ENCODE measurements around the gene BLTP3A.
A peak's percentile ranks its signal among the peaks of the same experiment; 100 is the strongest.
"Not testable (repeated sequence)": the region's sequence is repeated elsewhere in the genome, so short reads cannot be mapped to it uniquely, and the experiment has no call there.

Gene BLTP3A

DNA sequence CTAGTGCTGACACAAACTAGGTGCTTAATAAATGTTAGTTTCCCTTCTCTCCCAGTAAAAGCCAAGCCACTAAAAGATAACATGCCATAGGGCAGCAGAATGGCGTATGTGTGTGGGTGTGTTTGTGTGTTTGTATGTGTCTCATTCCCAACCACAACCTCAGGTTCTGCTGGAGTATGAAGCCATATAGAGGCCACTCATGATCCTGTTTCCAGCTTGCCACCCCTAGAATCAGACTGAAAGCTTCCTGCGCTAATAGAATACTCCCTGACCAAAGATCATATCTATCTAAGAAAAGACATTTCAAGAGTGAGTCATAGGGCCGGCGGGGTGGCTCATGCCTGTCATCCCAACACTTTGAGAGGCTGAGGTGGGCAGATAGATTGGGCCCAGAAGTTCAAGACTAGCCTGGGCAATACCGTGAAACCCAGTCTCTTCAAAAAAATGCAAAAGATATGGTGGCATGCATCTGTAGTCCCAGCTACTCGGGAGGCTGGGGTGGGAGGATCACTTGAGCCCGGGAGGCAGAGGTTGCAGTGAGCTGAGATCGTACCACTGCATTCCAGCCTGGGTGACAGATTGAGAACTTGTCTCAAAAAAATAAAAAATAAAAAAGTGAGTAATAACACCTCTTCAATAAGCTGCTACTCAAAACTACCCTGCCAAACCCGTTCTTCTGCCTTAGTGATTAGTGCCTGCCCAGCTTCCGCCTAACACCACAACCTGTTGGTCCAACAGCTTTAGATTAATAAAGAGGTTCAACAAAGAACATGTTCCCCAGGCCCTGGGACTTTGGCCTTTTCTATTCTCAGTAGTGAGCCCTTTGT lies 46.4 kb upstream of the BLTP3A start:
- Histone ChIP-seq H3K27me3 (ENCODE audit: low read depth, low read length) (no peaks in the 10 kb centered on the region), H3K4me3 (ENCODE audit: low read length) (no peak overlapping the region), H3K4me2 (ENCODE audit: low read length) (no peak overlapping the region), H3K4me1 (ENCODE audit: low read length) (no peaks in the 10 kb centered on the region), H4K20me1 (ENCODE audit: insufficient read depth, low read length) (no peaks in the 10 kb centered on the region), H3K27ac (ENCODE audit: low read length) (no peak overlapping the region), H2AFZ (ENCODE audit: low read depth, low read length) (no peak overlapping the region), H3K9ac (ENCODE audit: low read length) (no peak overlapping the region), H3K79me2 (ENCODE audit: low read length) (no peaks in the 10 kb centered on the region), H3K36me3 (replicated peaks; ENCODE audit: low read depth, low read length) (no peaks in the 10 kb centered on the region), H3K9me3 (ENCODE audit: insufficient read depth, low read length) (no peaks in the 10 kb centered on the region)
- no peak for TF ChIP-seq EZH2phosphoT487 (IDR thresholded peaks at IDR 0.05; ENCODE audit: low read depth)
- TF ChIP-seq, protein P1, sequence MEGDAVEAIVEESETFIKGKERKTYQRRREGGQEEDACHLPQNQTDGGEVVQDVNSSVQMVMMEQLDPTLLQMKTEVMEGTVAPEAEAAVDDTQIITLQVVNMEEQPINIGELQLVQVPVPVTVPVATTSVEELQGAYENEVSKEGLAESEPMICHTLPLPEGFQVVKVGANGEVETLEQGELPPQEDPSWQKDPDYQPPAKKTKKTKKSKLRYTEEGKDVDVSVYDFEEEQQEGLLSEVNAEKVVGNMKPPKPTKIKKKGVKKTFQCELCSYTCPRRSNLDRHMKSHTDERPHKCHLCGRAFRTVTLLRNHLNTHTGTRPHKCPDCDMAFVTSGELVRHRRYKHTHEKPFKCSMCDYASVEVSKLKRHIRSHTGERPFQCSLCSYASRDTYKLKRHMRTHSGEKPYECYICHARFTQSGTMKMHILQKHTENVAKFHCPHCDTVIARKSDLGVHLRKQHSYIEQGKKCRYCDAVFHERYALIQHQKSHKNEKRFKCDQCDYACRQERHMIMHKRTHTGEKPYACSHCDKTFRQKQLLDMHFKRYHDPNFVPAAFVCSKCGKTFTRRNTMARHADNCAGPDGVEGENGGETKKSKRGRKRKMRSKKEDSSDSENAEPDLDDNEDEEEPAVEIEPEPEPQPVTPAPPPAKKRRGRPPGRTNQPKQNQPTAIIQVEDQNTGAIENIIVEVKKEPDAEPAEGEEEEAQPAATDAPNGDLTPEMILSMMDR (IDR thresholded peaks at IDR 0.05; ENCODE audit: low read depth, low read length): no peak

- H3K4me1 ChIP-seq (ENCODE audit: low read length): no peaks in the 10 kb centered on the region
- no peaks in the 10 kb centered on the region for H4K20me1 ChIP-seq (ENCODE audit: insufficient read depth, low read length)
- no peaks in the 10 kb centered on the region for H3K9me3 ChIP-seq (ENCODE audit: insufficient read depth, low read length)
- no peak overlapping the region for H3K9ac ChIP-seq (ENCODE audit: low read length)
- no peak overlapping the region for H3K27ac ChIP-seq (ENCODE audit: low read length)
- no peak overlapping the region for H3K4me2 ChIP-seq (ENCODE audit: low read length)
- no peak overlapping the region for H2AFZ ChIP-seq (ENCODE audit: low read depth, low read length)
- H3K36me3 ChIP-seq (replicated peaks; ENCODE audit: low read depth, low read length): no peaks in the 10 kb centered on the region
- TF ChIP-seq, protein P1 (IDR thresholded peaks at IDR 0.05; ENCODE audit: low read depth, low read length): no peak
- TF ChIP-seq EZH2phosphoT487 (IDR thresholded peaks at IDR 0.05; ENCODE audit: low read depth): no peak
- H3K4me3 ChIP-seq (ENCODE audit: low read length): no peak overlapping the region
- no peaks in the 10 kb centered on the region for H3K27me3 ChIP-seq (ENCODE audit: low read depth, low read length)
- no peaks in the 10 kb centered on the region for H3K79me2 ChIP-seq (ENCODE audit: low read length)
Measured at GRCh38 chr6:34746104-34746846, 45.6 kb upstream of the BLTP3A start.

- H3K27me3 ChIP-seq (ENCODE audit: low read depth, low read length): no peaks in the 10 kb centered on the region
- no peak overlapping the region for H3K4me2 ChIP-seq (ENCODE audit: low read length)
- H3K36me3 ChIP-seq (replicated peaks; ENCODE audit: low read depth, low read length): no peaks in the 10 kb centered on the region
- H2AFZ ChIP-seq (ENCODE audit: low read depth, low read length): no peak overlapping the region
- no peaks in the 10 kb centered on the region for H4K20me1 ChIP-seq (ENCODE audit: insufficient read depth, low read length)
- TF ChIP-seq, protein P1 (IDR thresholded peaks at IDR 0.05; ENCODE audit: low read depth, low read length): no peak
- TF ChIP-seq EZH2phosphoT487 (IDR thresholded peaks at IDR 0.05; ENCODE audit: low read depth): no peak
- H3K4me3 ChIP-seq (ENCODE audit: low read length): no peak overlapping the region
- no peaks in the 10 kb centered on the region for H3K79me2 ChIP-seq (ENCODE audit: low read length)
- no peaks in the 10 kb centered on the region for H3K4me1 ChIP-seq (ENCODE audit: low read length)
- H3K9ac ChIP-seq (ENCODE audit: low read length): no peak overlapping the region
- no peak overlapping the region for H3K27ac ChIP-seq (ENCODE audit: low read length)
- H3K9me3 ChIP-seq (ENCODE audit: insufficient read depth, low read length): no peaks in the 10 kb centered on the region
Measured at GRCh38 chr6:34748757-34749156, 43.1 kb upstream of the BLTP3A start.

- H3K9me3 ChIP-seq (ENCODE audit: insufficient read depth, low read length); H4K20me1 ChIP-seq (ENCODE audit: insufficient read depth, low read length); H3K4me1 ChIP-seq (ENCODE audit: low read length); H3K36me3 ChIP-seq (replicated peaks; ENCODE audit: low read depth, low read length); H3K27me3 ChIP-seq (ENCODE audit: low read depth, low read length): not testable (repeated sequence)
- Histone ChIP-seq H3K27ac (ENCODE audit: low read length) (peak overlapping the region; percentile 84), H3K4me3 (ENCODE audit: low read length) (peak overlapping the region; percentile 84), H3K9ac (ENCODE audit: low read length) (peak overlapping the region; percentile 99), H3K79me2 (ENCODE audit: low read length) (peaks cover 32% of the 10 kb centered on the region), H3K4me2 (ENCODE audit: low read length) (peak overlapping the region; percentile 73), H2AFZ (ENCODE audit: low read depth, low read length) (peak overlapping the region; percentile 95; the same call in 1 of the 2 replicates)
- TF ChIP-seq, protein P1 (IDR thresholded peaks at IDR 0.05; ENCODE audit: low read depth, low read length): peak; percentile 15
Measured at GRCh38 chr6:34756513-34756856, 35.4 kb upstream of the BLTP3A start.
